K562 (cell line): ENCODE results near the gene CSPG5. TPM values are rescaled to one million over a fixed set of nuclear protein-coding genes. Genes with fewer than 3 reads are reported as not detected.

ENCODE experiments used
- ATAC-seq: fragments of 200-7000 bp; cut with Tn5 transposase; 3 replicates; pipeline ENCODE4 v1.9.1; 2020; ENCODE audit warnings: moderate library complexity
- BruUV-seq: library from RNA; stranded (reverse); fragments of 400-500 nt; replicated peaks from 2 replicates; lab custom pipeline; 2021; lab: Mats Ljungman, UMichigan
- CTCF ChIA-PET: fragments of 300-600 bp; formaldehyde crosslinking; extraction: SDS; loops from one replicate; lab custom pipeline; 2021; ENCODE audit warnings: low intra/inter-chr PET ratio; lab: Yijun Ruan, JAX
- POLR2A ChIA-PET: fragments of 300-600, 350-650 bp; sonication (Branson Sonifier 250); formaldehyde crosslinking; extraction: SDS; loops from one replicate; lab custom pipeline; 2021; ENCODE audit warnings: antibody characterized with exemption, inconsistent platforms; lab: Yijun Ruan, JAX
- DNase-seq, 4 experiments: peaks; one replicate each; pipeline versions ENCODE4 v3.0.0 to v3.0.0-alpha.2; 2011 to 2018; ENCODE audit warnings: low spot score in 3 of 4, mixed read lengths in 3 of 4; ENCODE audit errors: extremely low read depth in 1 of 4
- FAIRE-seq: peaks from 2 replicates; lab custom pipeline; 2011; peaks lifted over from hg19 to GRCh38; lab: Jason Lieb, UNC
- H2AFZ ChIP-seq: 2 replicates; pipeline ENCODE4 v1.6.0; 2011; ENCODE audit warnings: low read depth, low read length, control low read depth, inconsistent platforms
- H3K27ac ChIP-seq: fragments of 200-600 bp; 3 replicates; pipeline ENCODE4 v1.8.0; 2011; ENCODE audit warnings: low read depth, mild to moderate bottlenecking, control low read depth, inconsistent platforms, low read length, moderate library complexity, mixed read lengths; ENCODE audit errors: extremely low read depth
- H3K27me3 ChIP-seq, 2 experiments: fragments of 300-600 bp in 1 of 2; 2 replicates in 1 of 2; 3 replicates in 1 of 2; pipeline versions ENCODE4 v1.6.0 to v1.8.0; 2011; ENCODE audit warnings: inconsistent platforms in 2 of 2, low read length in 2 of 2, mild to moderate bottlenecking in 1 of 2, mixed read lengths in 1 of 2, moderate library complexity in 1 of 2; ENCODE audit not compliant: control insufficient read depth in 2 of 2, insufficient read depth in 2 of 2
- H3K36me3 ChIP-seq: fragments of 300-600 bp; 3 replicates; pipeline ENCODE4 v1.8.0; 2011; ENCODE audit warnings: mild to moderate bottlenecking, low read length, inconsistent platforms; ENCODE audit not compliant: control insufficient read depth, insufficient read depth
- H3K4me1 ChIP-seq, 2 experiments: fragments of 200-600 bp in 1 of 2; replicated peaks in 1 of 2; 2 replicates in 1 of 2; 3 replicates in 1 of 2; pipeline versions ENCODE4 v1.5.1 to v1.8.0; 2011; ENCODE audit warnings: inconsistent platforms in 2 of 2, low read length in 2 of 2, mild to moderate bottlenecking in 1 of 2, mixed read lengths in 1 of 2, moderate library complexity in 1 of 2; ENCODE audit not compliant: control insufficient read depth in 2 of 2, insufficient read depth in 2 of 2
- H3K4me2 ChIP-seq: 2 replicates; pipeline ENCODE4 v1.6.1; 2011; ENCODE audit warnings: low read length, control low read depth, inconsistent platforms, mixed read lengths; ENCODE audit not compliant: insufficient read depth
- H3K4me3 ChIP-seq: fragments of 200-600 bp; sonication (generic), shearing (Covaris generic); 2 replicates; pipeline ENCODE4 v1.5.1; 2016; ENCODE audit warnings: control low read depth, inconsistent platforms
- H3K79me2 ChIP-seq: fragments of 200-600 bp; 3 replicates; pipeline ENCODE4 v1.8.0; 2011; ENCODE audit warnings: low read length, inconsistent platforms; ENCODE audit not compliant: control insufficient read depth, insufficient read depth
- H3K9ac ChIP-seq, 2 experiments: 2 replicates each; pipeline versions ENCODE4 v1.6.0 to v1.6.1; 2011; ENCODE audit warnings: low read depth in 2 of 2, low read length in 2 of 2, control low read depth in 1 of 2, inconsistent platforms in 1 of 2, mild to moderate bottlenecking in 1 of 2, mixed read lengths in 1 of 2; ENCODE audit not compliant: insufficient read depth in 1 of 2
- H3K9me1 ChIP-seq: one replicate; pipeline ENCODE4 v1.6.0; 2011; ENCODE audit warnings: inconsistent platforms, mild to moderate bottlenecking, low read length, moderate library complexity; ENCODE audit not compliant: control insufficient read depth, insufficient read depth
- H3K9me3 ChIP-seq: replicated peaks from 2 replicates; pipeline ENCODE4 v1.5.1; 2011; ENCODE audit warnings: low read depth, low read length, inconsistent platforms; ENCODE audit not compliant: control insufficient read depth, insufficient read depth
- H4K20me1 ChIP-seq: replicated peaks from 2 replicates; pipeline ENCODE4 v1.6.1; 2011; ENCODE audit warnings: low read length, inconsistent platforms, mixed read lengths; ENCODE audit not compliant: control insufficient read depth, insufficient read depth
- ERF ChIP-seq: fragments of 450-650 bp; formaldehyde crosslinking; IDR thresholded peaks from 2 replicates; pipeline ENCODE4 v1.4.0; 2020; ENCODE audit warnings: mild to moderate bottlenecking, mixed read lengths
- ETS1 ChIP-seq: conservative IDR thresholded peaks from 2 replicates; pipeline ENCODE4 v1.6.1; 2011; ENCODE audit warnings: low read depth, mild to moderate bottlenecking, low read length; ENCODE audit not compliant: control insufficient read depth
- PHB2 ChIP-seq: fragments of 450-650 bp; IDR thresholded peaks from 2 replicates; pipeline ENCODE4 v1.6.1; 2017; ENCODE audit warnings: low read depth
- TAF15 ChIP-seq: fragments of 200-400 bp; formaldehyde crosslinking; IDR thresholded peaks from 2 replicates; pipeline ENCODE4 v1.6.1; 2017; ENCODE audit warnings: mild to moderate bottlenecking, low read depth, low read length, moderate library complexity
- THAP12 ChIP-seq: fragments of 250-450 bp; sonication (Bioruptor Pico); IDR thresholded peaks from 2 replicates; pipeline ENCODE4 v1.9.0; 2021; ENCODE audit warnings: mild to moderate bottlenecking, inconsistent platforms
- ZBTB26 ChIP-seq: fragments of 450-650 bp; formaldehyde crosslinking; IDR thresholded peaks from 2 replicates; pipeline ENCODE4 v1.4.0; 2022; ENCODE audit warnings: missing genetic modification characterization
- ZNF57 ChIP-seq: fragments of 450-650 bp; formaldehyde crosslinking; IDR thresholded peaks from 2 replicates; pipeline ENCODE4 v1.4.0; 2020; ENCODE audit warnings: mild to moderate bottlenecking, moderate library complexity
- ZNF592 ChIP-seq: fragments of 450-650 bp; IDR thresholded peaks from 2 replicates; pipeline ENCODE4 v1.6.1; 2017; ENCODE audit warnings: antibody characterized with exemption, mild to moderate bottlenecking
- WGBS: fragments of 100-300 bp; shearing (Covaris generic); methylation state at CpG from one replicate; pipeline ENCODE4 v1.1.6; 2016; ENCODE audit warnings: low coverage, mixed read lengths; ENCODE audit not compliant: insufficient coverage; ENCODE audit errors: missing lambda C conversion rate; 5-methylcytosine and 5-hydroxymethylcytosine counted together
- in situ Hi-C: fragments of 300-500 bp; cut with MboI; formaldehyde crosslinking; loops from 4 replicates; pipeline ENCODE4 v1.15.0; 2018; ENCODE audit warnings: inconsistent platforms, mixed read lengths
- intact Hi-C: fragments of 100-400 bp; cut with micrococcal nuclease; formaldehyde crosslinking; loops from 2 replicates; pipeline ENCODE4 v1.14.2; 2022
- polyA plus RNA-seq, 8 experiments: library from polyadenylated mRNA; depleted of rRNA in 4 of 8; stranded (reverse) in 5 of 8; unstranded in 3 of 8; fragments of >200 nt; fragmentation: Nextera tagmentation in 2 of 8; fragmentation: Illumina TruSeq in 1 of 8; extraction: Ambion mirVana in 2 of 8; extraction: Trizol in 1 of 8; gene quantifications; 2 replicates each; pipeline versions ENCODE4 v1.2.1 to v1.2.3, GENCODE V29; 2011 to 2014; ENCODE audit warnings: inconsistent platforms in 1 of 8, missing spikeins in 1 of 8
- total RNA-seq, 7 experiments: library from RNA; depleted of rRNA in 6 of 7; stranded (reverse); fragments of >200 nt in 6 of 7; fragmentation: Illumina TruSeq in 2 of 7; extraction: Trizol in 2 of 7; gene quantifications; 2 replicates each; pipeline versions ENCODE4 v1.2.1 to v1.2.3, GENCODE V29; 2011 to 2021; ENCODE audit warnings: low replicate concordance in 1 of 7

CSPG5 gene
- total and polyA plus RNA-seq, 9 of the 15 experiments (the other 6 are each of a cell fraction or from before 2014, with no cell fraction given): 0.06 to 3.3 (median 2.4) TPM

GRCh38 chr3:47578691-47579632, at the start of gene CSPG5 (continued):
- TF ChIP-seq THAP12: peak; percentile 64; the same call in 1 of the 2 replicates
- TF ChIP-seq ZNF57 (CRISPR knock-in tag): no peak

GRCh38 chr3:47628426-47628825, 49.8 kb upstream of the CSPG5 start:
- no peak overlapping the region for H3K27ac ChIP-seq
- H3K9me1 ChIP-seq: no peaks in the 10 kb centered on the region
- WGBS: 79% methylated on average over 6 of the region's 6 CpGs
- no peaks in the 10 kb centered on the region for H3K79me2 ChIP-seq
- no peaks in the 10 kb centered on the region for H3K9me3 ChIP-seq
- ATAC-seq (no peak), DNase-seq (no peak), FAIRE-seq (no peak)
- in situ Hi-C loops: no loop called here
- no peak overlapping the region for H3K9ac ChIP-seq
- no peaks in the 10 kb centered on the region for H4K20me1 ChIP-seq
- H3K4me2 ChIP-seq: no peak overlapping the region
- POLR2A ChIA-PET: interaction anchor here (0.6 to 3.3 kb wide), 6 partner anchors 9 to 187 kb away, joined by 3 to 16 read pairs (median 4); no protein-coding TSS in a partner anchor
- no peak overlapping the region for H2AFZ ChIP-seq
- peaks cover 89% of the 10 kb centered on the region for H3K36me3 ChIP-seq
- H3K27me3 ChIP-seq: no peaks in the 10 kb centered on the region
- CTCF ChIA-PET: no interaction called here
- no TSS peak for BruUV-seq
- H3K4me1 ChIP-seq: no peaks in the 10 kb centered on the region
- intact Hi-C loops: no loop called here
- no peak overlapping the region for H3K4me3 ChIP-seq
- no peak for TF ChIP-seq ETS1
- TF ChIP-seq TAF15: no peak
- no peak for TF ChIP-seq PHB2
- TF ChIP-seq ZNF592: no peak
- TF ChIP-seq ZBTB26 (CRISPR knock-in tag): no peak
- TF ChIP-seq ERF (CRISPR knock-in tag): no peak
